H1 (cell line): Measurements from ENCODE around the gene EVI5. TPM values are rescaled to one million over a fixed set of nuclear protein-coding genes. Genes with fewer than 3 reads are reported as not detected.

ENCODE experiments used
- CTCF ChIA-PET: fragments of 300-600 bp; sonication (Branson Sonifier 250); formaldehyde crosslinking; loops from one replicate; lab custom pipeline; 2021; ENCODE audit not compliant: partially characterized antibody; lab: Charles Lee
- POLR2A ChIA-PET: fragments of 300-600 bp; sonication (Branson Sonifier 250); formaldehyde crosslinking; loops from one replicate; lab custom pipeline; 2021; ENCODE audit warnings: inconsistent platforms; ENCODE audit not compliant: partially characterized antibody; lab: Charles Lee
- DNase-seq, 2 experiments: peaks; one replicate each; pipeline versions ENCODE4 v3.0.0 to v3.0.0-alpha.2; 2010 to 2022; ENCODE audit warnings: low spot score in 2 of 2, low read depth in 1 of 2, mixed read lengths in 1 of 2
- FAIRE-seq: peaks from 2 replicates; lab custom pipeline; 2011; peaks lifted over from hg19 to GRCh38; lab: Jason Lieb, UNC
- H2AFZ ChIP-seq: 2 replicates; pipeline ENCODE4 v1.8.1; 2012; ENCODE audit warnings: low read length, inconsistent platforms
- H2AK5ac ChIP-seq: 2 replicates; pipeline ENCODE4 v1.6.1; 2013; ENCODE audit warnings: low read depth, low read length
- H2BK120ac ChIP-seq: replicated peaks from 2 replicates; pipeline ENCODE3; 2013; ENCODE audit warnings: low read depth, low read length, inconsistent platforms
- H2BK12ac ChIP-seq: 2 replicates; pipeline ENCODE4 v1.6.1; 2013; ENCODE audit warnings: low read depth, low read length
- H2BK15ac ChIP-seq: 2 replicates; pipeline ENCODE4 v1.6.1; 2013; ENCODE audit warnings: low read length
- H2BK20ac ChIP-seq: 2 replicates; pipeline ENCODE4 v1.6.1; 2013; ENCODE audit warnings: low read length
- H2BK5ac ChIP-seq: 2 replicates; pipeline ENCODE4 v1.6.1; 2013; ENCODE audit warnings: low read depth, low read length
- H3K14ac ChIP-seq: 2 replicates; pipeline ENCODE4 v1.6.1; 2013; ENCODE audit warnings: inconsistent platforms; ENCODE audit not compliant: insufficient read length
- H3K18ac ChIP-seq: 2 replicates; pipeline ENCODE4 v1.6.1; 2013; ENCODE audit warnings: low read length; ENCODE audit errors: extremely low read depth
- H3K23ac ChIP-seq: 2 replicates; pipeline ENCODE4 v1.6.1; 2013; ENCODE audit warnings: inconsistent platforms; ENCODE audit not compliant: insufficient read length
- H3K23me2 ChIP-seq: 2 replicates; pipeline ENCODE4 v1.6.1; 2013; ENCODE audit warnings: low read depth, low read length
- H3K27ac ChIP-seq: 2 replicates; pipeline ENCODE4 v1.6.1; 2011; ENCODE audit warnings: low read depth, low read length, inconsistent platforms
- H3K27me3 ChIP-seq, 4 experiments: replicated peaks in 1 of 4; 1 replicate in 1 of 4; 2 replicates in 3 of 4; pipeline versions ENCODE4 v1.6.1 to v1.8.1; 2011 to 2013; ENCODE audit warnings: low read length in 3 of 4, mild to moderate bottlenecking in 3 of 4, inconsistent platforms in 2 of 4, mixed read lengths in 2 of 4, moderate library complexity in 1 of 4; ENCODE audit not compliant: control insufficient read depth in 3 of 4, insufficient read depth in 3 of 4; ENCODE audit errors: extremely low read depth in 1 of 4
- H3K36me3 ChIP-seq, 4 experiments: 2 replicates each; pipeline versions ENCODE4 v1.6.1 to v1.8.1; 2011 to 2013; ENCODE audit warnings: mild to moderate bottlenecking in 4 of 4, low read length in 3 of 4, moderate library complexity in 2 of 4, control low read depth in 1 of 4, inconsistent platforms in 1 of 4; ENCODE audit not compliant: insufficient read depth in 4 of 4, control insufficient read depth in 2 of 4
- H3K4ac ChIP-seq: replicated peaks from 2 replicates; pipeline ENCODE3; 2013; ENCODE audit warnings: low read length, low read depth, mixed read lengths, inconsistent platforms; ENCODE audit not compliant: insufficient read length
- H3K4me1 ChIP-seq, 4 experiments: replicated peaks in 1 of 4; 1 replicate in 1 of 4; 2 replicates in 3 of 4; pipeline versions ENCODE4 v1.6.1 to v1.8.1; 2011 to 2013; ENCODE audit warnings: low read length in 3 of 4, inconsistent platforms in 2 of 4, mixed read lengths in 1 of 4; ENCODE audit not compliant: insufficient read depth in 4 of 4, control insufficient read depth in 3 of 4
- H3K4me2 ChIP-seq, 2 experiments: 2 replicates each; pipeline versions ENCODE4 v1.6.1 to v1.8.1; 2011 to 2013; ENCODE audit warnings: low read depth in 2 of 2, low read length in 2 of 2, control low read depth in 1 of 2, inconsistent platforms in 1 of 2, mild to moderate bottlenecking in 1 of 2; ENCODE audit not compliant: insufficient read depth in 1 of 2
- H3K4me3 ChIP-seq, 4 experiments: fragments of 200-600, 300-600 bp in 1 of 4; sonication (generic), shearing (Covaris generic), sonication (Bioruptor Twin) in 1 of 4; 2 replicates each; pipeline versions ENCODE4 v1.5.1 to v1.8.1; 2011 to 2016; ENCODE audit warnings: low read length in 4 of 4, low read depth in 3 of 4, control low read depth in 2 of 4, inconsistent platforms in 2 of 4, mild to moderate bottlenecking in 2 of 4, mixed read lengths in 1 of 4, moderate library complexity in 1 of 4; ENCODE audit not compliant: insufficient read depth in 2 of 4; ENCODE audit errors: extremely low read depth in 1 of 4
- H3K56ac ChIP-seq: replicated peaks from 2 replicates; pipeline ENCODE3; 2013; ENCODE audit warnings: low read depth, mild to moderate bottlenecking, mixed read lengths, low read length, inconsistent platforms; ENCODE audit not compliant: insufficient read length
- H3K79me1 ChIP-seq: 2 replicates; pipeline ENCODE4 v1.6.1; 2013; ENCODE audit warnings: low read depth, low read length, control low read depth
- H3K79me2 ChIP-seq, 2 experiments: 2 replicates each; pipeline versions ENCODE4 v1.6.1 to v1.8.1; 2012 to 2013; ENCODE audit warnings: low read length in 2 of 2, mild to moderate bottlenecking in 2 of 2, inconsistent platforms in 1 of 2; ENCODE audit not compliant: insufficient read depth in 2 of 2, control insufficient read depth in 1 of 2
- H3K9ac ChIP-seq, 4 experiments: replicated peaks in 1 of 4; 1 replicate in 1 of 4; 2 replicates in 3 of 4; pipeline versions ENCODE4 v1.6.1 to v1.8.1; 2011 to 2013; ENCODE audit warnings: low read depth in 3 of 4, low read length in 3 of 4, control low read depth in 2 of 4, mild to moderate bottlenecking in 2 of 4, moderate library complexity in 2 of 4, inconsistent platforms in 1 of 4; ENCODE audit errors: extremely low read depth in 1 of 4
- H3K9me3 ChIP-seq, 2 experiments: 2 replicates each; pipeline versions ENCODE4 v1.6.1 to v1.8.1; 2012 to 2013; ENCODE audit warnings: mild to moderate bottlenecking in 2 of 2, moderate library complexity in 2 of 2, control low read depth in 1 of 2, inconsistent platforms in 1 of 2, low read depth in 1 of 2, low read length in 1 of 2, mixed read lengths in 1 of 2; ENCODE audit not compliant: insufficient read depth in 2 of 2
- H4K20me1 ChIP-seq, 2 experiments: replicated peaks in 1 of 2; 2 replicates each; pipeline versions ENCODE3 to v1.8.1; 2011 to 2013; ENCODE audit warnings: inconsistent platforms in 2 of 2, low read length in 2 of 2, mild to moderate bottlenecking in 1 of 2; ENCODE audit not compliant: insufficient read depth in 2 of 2, control insufficient read depth in 1 of 2
- H4K5ac ChIP-seq: 2 replicates; pipeline ENCODE4 v1.6.1; 2013; ENCODE audit warnings: low read length, low read depth, mixed read lengths, inconsistent platforms; ENCODE audit not compliant: insufficient read length
- H4K8ac ChIP-seq: 2 replicates; pipeline ENCODE4 v1.8.0; 2013; ENCODE audit warnings: mild to moderate bottlenecking, moderate library complexity, low read length, inconsistent platforms; ENCODE audit not compliant: insufficient read depth; ENCODE audit errors: extremely low read depth
- H4K91ac ChIP-seq: replicated peaks from 2 replicates; pipeline ENCODE3; 2013; ENCODE audit warnings: low read length, mixed read lengths, inconsistent platforms; ENCODE audit not compliant: insufficient read length
- BRCA1 ChIP-seq: IDR thresholded peaks from 2 replicates; pipeline ENCODE4 v1.6.1; 2012; ENCODE audit warnings: low read depth, low read length, improper control_type of control experiment
- CBX5 ChIP-seq: fragments of 300-800, 300-1000 bp; sonication (generic); IDR thresholded peaks from 2 replicates; pipeline ENCODE4 v1.7.1; 2016; ENCODE audit warnings: antibody characterized with exemption, low read length, low read depth
- CEBPB ChIP-seq: IDR thresholded peaks from 2 replicates; pipeline ENCODE4 v1.6.1; 2012; ENCODE audit warnings: low read depth, low read length
- JUN ChIP-seq: IDR thresholded peaks from 2 replicates; pipeline ENCODE4 v1.6.1; 2011; ENCODE audit warnings: low read depth, mild to moderate bottlenecking, improper control_type of control experiment, low read length
- MAFK ChIP-seq: IDR thresholded peaks from 2 replicates; pipeline ENCODE4 v1.6.1; 2012; ENCODE audit warnings: low read depth, mild to moderate bottlenecking, improper control_type of control experiment, low read length
- RFX5 ChIP-seq: IDR thresholded peaks from 2 replicates; pipeline ENCODE4 v1.6.1; 2011; ENCODE audit warnings: low read depth, low read length, improper control_type of control experiment, borderline replicate concordance
- SP1 ChIP-seq: IDR thresholded peaks from 2 replicates; pipeline ENCODE4 v1.6.1; 2011; ENCODE audit warnings: low read depth, low read length
- YY1 ChIP-seq: IDR thresholded peaks from 2 replicates; pipeline ENCODE4 v1.6.1; 2011; ENCODE audit warnings: low read depth, mild to moderate bottlenecking, low read length
- WGBS, 2 experiments: shearing (Covaris generic) in 1 of 2; methylation state at CpG; one replicate each; pipeline versions ENCODE4 v1.1.6 to v1.1.7; 2013 to 2015; ENCODE audit warnings: low lambda C conversion rate in 2 of 2, mixed read lengths in 2 of 2, inconsistent platforms in 1 of 2, low coverage in 1 of 2, missing lambda C conversion rate in 1 of 2; ENCODE audit not compliant: insufficient replicate concordance in 2 of 2, insufficient coverage in 1 of 2, insufficient read length in 1 of 2; ENCODE audit errors: extremely low coverage in 1 of 2, missing lambda C conversion rate in 1 of 2; 5-methylcytosine and 5-hydroxymethylcytosine counted together
- polyA plus RNA-seq, 7 experiments: library from polyadenylated mRNA; depleted of rRNA in 3 of 7; stranded (reverse) in 5 of 7; unstranded in 2 of 7; fragments of >200 nt in 5 of 7; fragments of 200-250 nt in 2 of 7; gene quantifications; 1 replicate in 5 of 7; 2 replicates in 1 of 7; 4 replicates in 1 of 7; pipeline versions ENCODE4 v1.2.1 to v1.2.3, GENCODE V29; 2011 to 2013; ENCODE audit warnings: missing spikeins in 2 of 7, mixed read lengths in 2 of 7
- total RNA-seq: library from RNA; stranded (reverse); fragmentation: NEBNext Ultra II Directional; extraction: Animal tissue kit (Norgen Biotek cat#: 25700); gene quantifications from 2 replicates; pipeline ENCODE4 v1.2.1, GENCODE V29; 2021
- TF ChIP-seq, protein P1 (sequence below): IDR thresholded peaks from 2 replicates; pipeline ENCODE4 v1.6.1; 2012; ENCODE audit warnings: inconsistent platforms

Gene EVI5
- total and polyA plus RNA-seq, 2 of the 8 experiments (the other 6 are each of a cell fraction or from before 2014, with no cell fraction given) = 1.7 to 13.7 TPM

DNA sequence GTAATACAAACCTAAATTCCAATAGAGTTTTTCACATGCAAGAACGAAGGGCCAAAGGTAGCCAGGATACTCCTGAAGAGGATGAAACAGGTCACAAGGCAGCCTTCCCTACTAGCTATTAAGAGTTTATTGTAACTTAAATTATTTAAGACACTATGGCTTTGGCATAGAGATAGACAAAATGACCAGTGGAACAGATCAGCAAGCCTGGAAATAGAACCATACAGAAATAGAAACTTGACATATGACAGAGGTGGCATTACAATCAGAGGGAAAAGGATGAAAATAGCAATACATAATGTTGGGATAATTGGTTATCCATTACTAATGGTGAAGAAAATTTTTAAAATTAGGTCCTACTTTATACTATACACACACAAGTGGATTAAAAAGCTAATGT is 314.7 kb downstream of the EVI5 start:
- no peak overlapping the region for H3K23ac ChIP-seq

More for the DNA sequence above, 314.7 kb downstream of the EVI5 start:
- H3K4me3 ChIP-seq = no peak overlapping the region
- H4K91ac ChIP-seq = no peak overlapping the region
- DNase-seq = no peak
- H3K14ac ChIP-seq = no peak overlapping the region
- H3K79me2 ChIP-seq = no peaks in the 10 kb centered on the region
- POLR2A ChIA-PET = no interaction called here
- H2AK5ac ChIP-seq = no peak overlapping the region
- no peaks in the 10 kb centered on the region for H4K20me1 ChIP-seq
- H3K18ac ChIP-seq = no peak overlapping the region
- no peaks in the 10 kb centered on the region for H3K79me1 ChIP-seq
- H2BK120ac ChIP-seq = no peak overlapping the region
- no peak overlapping the region for H2BK20ac ChIP-seq
- peaks cover 0 to 5% (median 1%) of the 10 kb centered on the region in 4 experiments; a peak in 3 of 7 replicates for H3K27me3 ChIP-seq
- H4K5ac ChIP-seq = no peak overlapping the region
- no peak for TF ChIP-seq YY1
- TF ChIP-seq CBX5 = no peak
- TF ChIP-seq, protein P1, sequence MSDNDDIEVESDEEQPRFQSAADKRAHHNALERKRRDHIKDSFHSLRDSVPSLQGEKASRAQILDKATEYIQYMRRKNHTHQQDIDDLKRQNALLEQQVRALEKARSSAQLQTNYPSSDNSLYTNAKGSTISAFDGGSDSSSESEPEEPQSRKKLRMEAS = no peak
- TF ChIP-seq CEBPB = no peak
- TF ChIP-seq MAFK = no peak
- TF ChIP-seq BRCA1 = no peak
- no peak for TF ChIP-seq JUN
- TF ChIP-seq RFX5 = no peak
- TF ChIP-seq SP1 = no peak
- H3K36me3 ChIP-seq = no peaks in the 10 kb centered on the region
- H3K4ac ChIP-seq = no peak overlapping the region
- H2AFZ ChIP-seq = no peak overlapping the region
- 85% methylated on average over 1 of the region's 1 CpG; no CpG with 5 or more reads in 1 of the 2 experiments for WGBS, 2 experiments
- H2BK5ac ChIP-seq = no peak overlapping the region
- H3K56ac ChIP-seq = no peak overlapping the region
- H3K4me1 ChIP-seq = no peaks in the 10 kb centered on the region
- no peak overlapping the region for H3K9ac ChIP-seq
- no peaks in the 10 kb centered on the region for H3K23me2 ChIP-seq
- CTCF ChIA-PET = interaction anchor here (1.0 to 1.1 kb wide), 2 partner anchors 60 to 160 kb away, joined by 3 read pairs; no protein-coding TSS in a partner anchor
- H2BK12ac ChIP-seq = no peak overlapping the region
- no peak overlapping the region for H3K27ac ChIP-seq
- H3K9me3 ChIP-seq = no peaks in the 10 kb centered on the region
- no peak overlapping the region for H2BK15ac ChIP-seq
- no peak overlapping the region for H3K4me2 ChIP-seq
- no peak for FAIRE-seq
- H4K8ac ChIP-seq = no peak overlapping the region
